ENCODE measurements around the gene CUX1. TPM values are rescaled to one million over a fixed set of nuclear protein-coding genes. Genes with fewer than 3 reads are reported as not detected.

The CUX1 gene
- total RNA-seq, 1 experiment from 2014 or later: 53.5 TPM

DNA sequence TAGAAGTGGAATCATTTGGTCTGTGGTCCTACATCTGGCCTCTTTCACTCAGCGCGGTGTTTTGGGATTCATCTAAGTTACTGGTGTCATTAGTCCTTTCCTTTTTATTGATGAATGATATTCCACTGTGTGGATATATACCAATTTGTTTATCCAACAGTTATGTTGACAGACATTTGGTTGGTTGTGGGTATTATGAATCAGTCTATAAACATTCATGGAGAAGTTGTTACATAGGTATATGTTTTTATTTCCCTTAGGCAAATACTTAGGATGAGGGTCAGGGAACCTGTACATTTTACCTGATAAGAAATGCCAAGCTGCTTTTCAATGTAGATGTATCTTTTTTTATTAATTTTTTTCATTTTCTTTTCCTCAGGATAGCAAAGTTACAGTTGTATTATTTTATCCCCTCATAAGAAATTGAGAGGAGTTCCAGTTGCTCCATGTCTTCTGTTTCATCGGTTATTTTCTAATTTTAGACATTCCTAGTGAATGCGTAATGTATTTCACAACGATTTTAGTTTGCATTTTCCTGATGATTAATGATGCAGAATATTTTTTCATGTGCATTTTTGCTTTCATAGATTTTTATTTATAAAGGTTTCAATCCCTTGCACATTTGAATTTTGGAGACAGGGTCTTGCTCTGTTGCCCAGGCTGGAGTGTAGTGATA, 265.4 kb downstream of the CUX1 start:
- H2BK20ac ChIP-seq (ENCODE audit: low read depth, low read length, poor library complexity, severe bottlenecking): no peak overlapping the region
- no peak overlapping the region for H2AK5ac ChIP-seq (ENCODE audit: insufficient read length, low read length)
- no peaks in the 10 kb centered on the region for H3K79me2 ChIP-seq (ENCODE audit: insufficient read depth, low read length)
- no peak overlapping the region for H3K14ac ChIP-seq (ENCODE audit: insufficient read depth, low read length)
- H3K9me3 ChIP-seq (ENCODE audit: control insufficient read depth, low read depth, low read length): no peaks in the 10 kb centered on the region
- TF ChIP-seq, protein P1, sequence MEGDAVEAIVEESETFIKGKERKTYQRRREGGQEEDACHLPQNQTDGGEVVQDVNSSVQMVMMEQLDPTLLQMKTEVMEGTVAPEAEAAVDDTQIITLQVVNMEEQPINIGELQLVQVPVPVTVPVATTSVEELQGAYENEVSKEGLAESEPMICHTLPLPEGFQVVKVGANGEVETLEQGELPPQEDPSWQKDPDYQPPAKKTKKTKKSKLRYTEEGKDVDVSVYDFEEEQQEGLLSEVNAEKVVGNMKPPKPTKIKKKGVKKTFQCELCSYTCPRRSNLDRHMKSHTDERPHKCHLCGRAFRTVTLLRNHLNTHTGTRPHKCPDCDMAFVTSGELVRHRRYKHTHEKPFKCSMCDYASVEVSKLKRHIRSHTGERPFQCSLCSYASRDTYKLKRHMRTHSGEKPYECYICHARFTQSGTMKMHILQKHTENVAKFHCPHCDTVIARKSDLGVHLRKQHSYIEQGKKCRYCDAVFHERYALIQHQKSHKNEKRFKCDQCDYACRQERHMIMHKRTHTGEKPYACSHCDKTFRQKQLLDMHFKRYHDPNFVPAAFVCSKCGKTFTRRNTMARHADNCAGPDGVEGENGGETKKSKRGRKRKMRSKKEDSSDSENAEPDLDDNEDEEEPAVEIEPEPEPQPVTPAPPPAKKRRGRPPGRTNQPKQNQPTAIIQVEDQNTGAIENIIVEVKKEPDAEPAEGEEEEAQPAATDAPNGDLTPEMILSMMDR (conservative IDR thresholded peaks at IDR 0.05): no peak
- no peak overlapping the region for H2AFZ ChIP-seq (ENCODE audit: low read length)
- Mint-ChIP-seq H3K9me3 (peaks cover 8 to 15% of the 10 kb centered on the region in 2 experiments; a peak in 4 of 5 replicates), H3K4me3 (no peak overlapping the region; a peak in 1 of 5 replicates), H3K36me3 (ENCODE audit: insufficient read depth in 1 of 3, low read depth in 3 of 3) (peaks cover 33 to 40% (median 33%) of the 10 kb centered on the region in 3 experiments), H3K27me3 (ENCODE audit: low read depth) (no peaks in the 10 kb centered on the region), H3K4me1 (peaks cover 10 to 23% of the 10 kb centered on the region in 2 experiments), H3K27ac (no peak overlapping the region)
- H3K4ac ChIP-seq (ENCODE audit: low read depth, low read length): no peak overlapping the region
- H3K4me2 ChIP-seq (ENCODE audit: insufficient read depth, insufficient read length, low read length): no peak overlapping the region
- H3K27me3 ChIP-seq (ENCODE audit: insufficient read depth, low read length): no peaks in the 10 kb centered on the region
- H3K27ac ChIP-seq (ENCODE audit: insufficient read length, low read depth, low read length): no peak overlapping the region
- H3K23ac ChIP-seq (ENCODE audit: insufficient read length, low read depth, low read length): no peak overlapping the region
- no peaks in the 10 kb centered on the region for H3K79me1 ChIP-seq (ENCODE audit: insufficient read depth, low read depth, low read length, poor library complexity, severe bottlenecking)
- no peak overlapping the region for H4K91ac ChIP-seq (ENCODE audit: insufficient read length, low read depth, low read length)
- no peak overlapping the region for H4K5ac ChIP-seq (ENCODE audit: insufficient read length, low read depth, low read length)
- no peak overlapping the region for H3K18ac ChIP-seq (ENCODE audit: insufficient read length, low read depth, low read length)
- no peak overlapping the region for H3K9ac ChIP-seq (ENCODE audit: extremely low read depth, insufficient read length, low read length)
- H2BK120ac ChIP-seq (ENCODE audit: low read depth, low read length, poor library complexity, severe bottlenecking): no peak overlapping the region
- DNase-seq: no peak
- H3K56ac ChIP-seq (ENCODE audit: insufficient read length, low read depth, low read length): no peak overlapping the region
- H2BK15ac ChIP-seq (ENCODE audit: low read depth, low read length): no peak overlapping the region
- no peaks in the 10 kb centered on the region for H3K4me1 ChIP-seq (ENCODE audit: insufficient read depth, low read length)
- H4K20me1 ChIP-seq (ENCODE audit: control insufficient read depth, insufficient read depth, insufficient read length): no peaks in the 10 kb centered on the region
- no peaks in the 10 kb centered on the region for H3K23me2 ChIP-seq (ENCODE audit: insufficient read length, low read depth, low read length, poor library complexity, severe bottlenecking)
- no peak overlapping the region for H3T11ph ChIP-seq (ENCODE audit: low read length)
- no CpG with 5 or more reads among the region's 5 CpGs for WGBS (ENCODE audit: extremely low coverage, insufficient read length, low lambda C conversion rate)
- H2BK5ac ChIP-seq (ENCODE audit: insufficient read length, low read length): no peak overlapping the region
- H4K8ac ChIP-seq (replicated peaks; ENCODE audit: insufficient read length, low read depth, low read length): no peak overlapping the region
- no peak overlapping the region for H2BK12ac ChIP-seq (ENCODE audit: insufficient read length, low read depth, low read length)

Data from H9 (cell line).